GM23338 (cell line): Measurements from ENCODE around the gene ARHGEF39. TPM values are rescaled to one million over a fixed set of nuclear protein-coding genes. Genes with fewer than 3 reads are reported as not detected.

Source experiments
- ATAC-seq: fragments of 200-7000 bp; cut with Tn5 transposase; 3 replicates; pipeline ENCODE4 v1.9.1; 2020
- DNase-seq: peaks from one replicate; pipeline ENCODE4 v3.0.0-alpha.2; 2015; ENCODE audit warnings: low spot score
- H2AFZ ChIP-seq: fragments of 200-600 bp; sonication (generic); 2 replicates; pipeline ENCODE4 v1.8.0; 2016; ENCODE audit warnings: antibody characterized with exemption, mild to moderate bottlenecking, moderate library complexity
- H3F3A ChIP-seq: fragments of 200-600 bp; sonication (generic); replicated peaks from 2 replicates; pipeline ENCODE4 v1.8.0; 2017; ENCODE audit warnings: antibody characterized with exemption, mixed run types, low read depth
- H3K27ac ChIP-seq: fragments of 200-600 bp; sonication (generic); 2 replicates; pipeline ENCODE4 v1.6.1; 2016; ENCODE audit warnings: low read depth
- H3K27me3 ChIP-seq: fragments of 200-600 bp; sonication (generic); 2 replicates; pipeline ENCODE4 v1.8.0; 2016; ENCODE audit warnings: mild to moderate bottlenecking, mixed run types, moderate library complexity; ENCODE audit not compliant: insufficient read depth
- H3K36me3 ChIP-seq: fragments of 200-600 bp; sonication (generic); 2 replicates; pipeline ENCODE4 v1.8.0; 2016; ENCODE audit warnings: mild to moderate bottlenecking; ENCODE audit not compliant: insufficient read depth
- H3K4me1 ChIP-seq: fragments of 200-600 bp; sonication (generic); 2 replicates; pipeline ENCODE4 v1.8.0; 2016; ENCODE audit warnings: mild to moderate bottlenecking, moderate library complexity; ENCODE audit not compliant: insufficient read depth
- H3K4me2 ChIP-seq: fragments of 200-600 bp; sonication (generic); 2 replicates; pipeline ENCODE4 v1.7.1; 2017; ENCODE audit warnings: mixed run types
- H3K4me3 ChIP-seq: fragments of 200-600 bp; sonication (generic); 2 replicates; pipeline ENCODE4 v1.6.1; 2016; ENCODE audit warnings: mixed run types
- H3K79me2 ChIP-seq: fragments of 200-600 bp; sonication (generic); replicated peaks from 2 replicates; pipeline ENCODE4 v1.8.0; 2017; ENCODE audit warnings: mild to moderate bottlenecking; ENCODE audit not compliant: insufficient read depth
- H3K9me2 ChIP-seq: fragments of 200-600 bp; sonication (generic); 2 replicates; pipeline ENCODE4 v1.8.0; 2017; ENCODE audit not compliant: insufficient read depth
- H4K20me1 ChIP-seq: fragments of 200-600 bp; sonication (generic); replicated peaks from 2 replicates; pipeline ENCODE4 v1.8.0; 2017; ENCODE audit warnings: mild to moderate bottlenecking; ENCODE audit not compliant: insufficient read depth
- H3K27ac Mint-ChIP-seq: 2 replicates; pipeline ENCODE4 v1.8.0; 2020; ENCODE audit warnings: inconsistent platforms, mild to moderate bottlenecking, moderate library complexity, mixed read lengths
- H3K27me3 Mint-ChIP-seq: 3 replicates; pipeline ENCODE4 v1.8.0; 2022; ENCODE audit warnings: low read depth, mild to moderate bottlenecking, moderate library complexity, mixed read lengths, inconsistent platforms; ENCODE audit not compliant: insufficient read depth, poor library complexity
- H3K36me3 Mint-ChIP-seq: 3 replicates; pipeline ENCODE4 v1.8.0; 2021; ENCODE audit warnings: low read depth, mild to moderate bottlenecking, inconsistent platforms, moderate library complexity, mixed read lengths
- H3K4me1 Mint-ChIP-seq: 3 replicates; pipeline ENCODE4 v1.8.0; 2020; ENCODE audit warnings: mild to moderate bottlenecking, inconsistent platforms, mixed read lengths
- H3K4me3 Mint-ChIP-seq: 3 replicates; pipeline ENCODE4 v1.8.0; 2021; ENCODE audit warnings: moderate library complexity, mild to moderate bottlenecking, inconsistent platforms, mixed read lengths
- H3K9me3 Mint-ChIP-seq: 3 replicates; pipeline ENCODE4 v1.8.0; 2020; ENCODE audit warnings: moderate library complexity, mild to moderate bottlenecking, inconsistent platforms, mixed read lengths
- CTCF ChIP-seq, 2 experiments: fragments of 200-600 bp in 1 of 2; sonication (generic) in 1 of 2; conservative IDR thresholded peaks; 2 replicates each; pipeline versions ENCODE4 v1.5.1 to v1.6.1; 2016 to 2017; ENCODE audit warnings: antibody characterized with exemption in 2 of 2, low read depth in 2 of 2, mild to moderate bottlenecking in 2 of 2, moderate library complexity in 1 of 2
- EZH2 ChIP-seq: fragments of 200-600 bp; sonication (generic); IDR thresholded peaks from one replicate; pipeline ENCODE4 v1.8.0; 2017; ENCODE audit warnings: antibody characterized with exemption, mild to moderate bottlenecking, low read depth; ENCODE audit not compliant: unreplicated experiment
- JUNB ChIP-seq: IDR thresholded peaks from one replicate; pipeline ENCODE4 v1.6.1; 2016; ENCODE audit warnings: antibody characterized with exemption; ENCODE audit not compliant: unreplicated experiment
- NANOG ChIP-seq: IDR thresholded peaks from 2 replicates; pipeline ENCODE4 v1.6.1; 2016; ENCODE audit warnings: antibody characterized with exemption, borderline replicate concordance
- POLR2AphosphoS5 ChIP-seq: IDR thresholded peaks from 2 replicates; pipeline ENCODE4 v1.6.1; 2016; ENCODE audit warnings: antibody characterized with exemption, low read depth
- STAT1 ChIP-seq: IDR thresholded peaks from one replicate; pipeline ENCODE4 v1.6.1; 2016; ENCODE audit warnings: antibody characterized with exemption; ENCODE audit not compliant: unreplicated experiment
- ZNF114 ChIP-seq: fragments of 250-450 bp; sonication (Bioruptor Pico); IDR thresholded peaks from 2 replicates; pipeline ENCODE4 v1.5.0; 2020; ENCODE audit warnings: mild to moderate bottlenecking, moderate library complexity
- ZNF331 ChIP-seq: fragments of 250-450 bp; sonication (Bioruptor Pico); IDR thresholded peaks from 2 replicates; pipeline ENCODE4 v1.5.0; 2020; ENCODE audit warnings: low read depth, mild to moderate bottlenecking, moderate library complexity
- ZNF462 ChIP-seq: fragments of 250-450 bp; sonication (Bioruptor Pico); IDR thresholded peaks from 2 replicates; pipeline ENCODE4 v1.5.0; 2020; ENCODE audit warnings: mild to moderate bottlenecking, moderate library complexity
- polyA plus RNA-seq: library from polyadenylated mRNA; unstranded; fragments of >200 nt; fragmentation: Nextera tagmentation; extraction: Ambion mirVana; gene quantifications from 2 replicates; pipeline ENCODE4 v1.2.1, GENCODE V29; 2016
- total RNA-seq: library from RNA; depleted of rRNA; stranded (reverse); fragments of >200 nt; shearing (Covaris generic); gene quantifications from 2 replicates; pipeline ENCODE4 v1.2.3, GENCODE V29; 2014

Gene ARHGEF39
- total and polyA plus RNA-seq, 2 experiments from 2014 or later: 16.8 to 31.0 TPM

DNA sequence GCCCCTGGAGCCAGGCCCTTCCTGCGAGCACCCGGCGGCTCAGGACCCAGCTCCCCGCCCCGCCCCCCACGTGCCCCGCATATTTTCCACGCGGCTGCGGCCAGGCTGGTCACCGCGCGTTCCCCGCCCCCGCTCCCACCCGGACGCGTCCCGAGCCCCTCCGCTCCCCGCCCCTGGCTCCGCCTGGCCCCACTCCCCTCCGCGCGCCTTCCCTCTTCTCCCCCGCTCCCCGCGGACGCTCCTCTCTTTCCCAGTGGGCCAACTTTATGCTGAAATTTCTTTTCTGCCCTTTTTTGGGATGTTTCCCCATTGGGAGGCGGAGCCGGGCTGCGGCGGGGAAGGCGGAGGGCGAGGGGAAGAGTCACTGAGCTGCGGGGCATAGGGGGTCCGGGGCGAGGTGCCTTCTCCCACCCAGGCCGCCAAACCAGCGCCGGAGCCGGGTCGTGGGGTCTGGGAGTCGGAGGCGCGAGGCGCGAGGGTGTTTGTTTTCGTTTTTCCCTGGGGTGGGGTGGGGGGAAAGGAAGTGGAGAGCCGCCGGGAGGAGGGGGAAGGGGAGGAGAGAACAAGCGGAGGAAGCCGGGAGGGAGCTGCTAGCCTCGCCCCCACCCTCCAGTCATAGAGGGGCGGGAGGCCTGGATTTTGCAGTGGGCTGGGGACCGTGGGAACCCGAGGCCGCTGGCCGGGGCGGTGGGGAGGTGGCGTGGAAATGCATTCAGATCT is 25.8 kb upstream of the ARHGEF39 start:
- Histone ChIP-seq H3K4me1 (peaks cover 17% of the 10 kb centered on the region; the same call in 1 of the 2 replicates), H3K9me2 (no peaks in the 10 kb centered on the region), H3K79me2 (peaks cover 22% of the 10 kb centered on the region), H3K36me3 (peaks cover 4% of the 10 kb centered on the region; the same call in 1 of the 2 replicates), H3F3A (no peaks in the 10 kb centered on the region), H3K27me3 (no peaks in the 10 kb centered on the region), H4K20me1 (peaks cover 6% of the 10 kb centered on the region; the same call in 1 of the 2 replicates), H3K27ac (peak overlapping the region; percentile 87; the same call in 1 of the 2 replicates), H3K4me2 (peak overlapping the region; percentile 96), H3K4me3 (peak overlapping the region; percentile 94), H2AFZ (peak overlapping the region; percentile 92)
- peak; percentile 42 for ATAC-seq
- peaks cover 33% of the 10 kb centered on the region for H3K4me1 Mint-ChIP-seq
- TF ChIP-seq JUNB: no peak
- peak; percentile 7; the same call in 1 of the 2 replicates for TF ChIP-seq POLR2AphosphoS5
- H3K27ac Mint-ChIP-seq: peak overlapping the region; percentile 62; the same call in 1 of the 2 replicates
- H3K4me3 Mint-ChIP-seq: peak overlapping the region; percentile 95
- peaks cover 31% of the 10 kb centered on the region for H3K36me3 Mint-ChIP-seq
- DNase-seq: peak; percentile 76
- H3K27me3 Mint-ChIP-seq: peaks cover 3% of the 10 kb centered on the region
- no peaks in the 10 kb centered on the region; the same call in 1 of the 3 replicates for H3K9me3 Mint-ChIP-seq

DNA sequence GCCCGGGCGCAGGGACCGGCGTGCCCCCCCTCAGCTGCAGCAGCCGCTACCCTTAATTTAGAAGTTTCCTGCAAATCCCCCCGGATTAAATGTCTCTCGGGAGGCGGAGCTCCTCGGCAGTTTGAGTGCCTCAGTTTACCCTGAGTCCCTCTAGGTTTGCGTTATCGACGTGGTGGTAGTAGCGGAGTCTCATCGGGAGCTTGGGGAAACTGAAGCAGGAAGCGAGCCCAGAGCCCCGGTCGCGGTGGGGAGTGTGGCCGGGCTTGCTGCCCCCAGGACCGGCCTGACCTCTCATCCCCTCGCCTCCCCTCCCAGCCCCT is 25.3 kb upstream of the ARHGEF39 start:
- Histone ChIP-seq H2AFZ (peak overlapping the region; percentile 59; the same call in 1 of the 2 replicates), H3K27me3 (no peaks in the 10 kb centered on the region), H3K27ac (peak overlapping the region; percentile 50; the same call in 1 of the 2 replicates), H3K4me3 (peak overlapping the region; percentile 94), H3K9me2 (no peaks in the 10 kb centered on the region), H3K79me2 (peaks cover 22% of the 10 kb centered on the region), H3K36me3 (peaks cover 10% of the 10 kb centered on the region; the same call in 1 of the 2 replicates), H3K4me2 (peak overlapping the region; percentile 96), H3F3A (0 out of 2 replicates have a peak, but pooled peaks cover 3% of the 10 kb centered on the region), H4K20me1 (peaks cover 6% of the 10 kb centered on the region; the same call in 1 of the 2 replicates), H3K4me1 (peaks cover 17% of the 10 kb centered on the region; the same call in 1 of the 2 replicates)
- TF ChIP-seq JUNB: no peak
- no peak for TF ChIP-seq ZNF462 (CRISPR knock-in tag)
- TF ChIP-seq CTCF (conservative IDR thresholded peaks at IDR 0.05; ENCODE audit: low read depth in 2 of 2): no peak
- no peak for TF ChIP-seq ZNF331
- TF ChIP-seq STAT1: no peak
- no peak for TF ChIP-seq EZH2
- TF ChIP-seq POLR2AphosphoS5: no peak
- TF ChIP-seq ZNF114 (CRISPR knock-in tag): no peak
- TF ChIP-seq NANOG: no peak
- peaks cover 33% of the 10 kb centered on the region for H3K4me1 Mint-ChIP-seq
- H3K4me3 Mint-ChIP-seq: peak overlapping the region; percentile 95
- peaks cover 36% of the 10 kb centered on the region for H3K36me3 Mint-ChIP-seq
- ATAC-seq: peak; percentile 33
- peaks cover 3% of the 10 kb centered on the region for H3K27me3 Mint-ChIP-seq
- H3K9me3 Mint-ChIP-seq: no peaks in the 10 kb centered on the region; the same call in 1 of the 3 replicates
- peak; percentile 53 for DNase-seq
- H3K27ac Mint-ChIP-seq: no peak overlapping the region
